DND-41 (cell line): Measurements from ENCODE around the gene SNCG.
"Not testable (repeated sequence)": the region's sequence is repeated elsewhere in the genome, so short reads cannot be mapped to it uniquely, and the experiment has no call there.

Experiments
- ATAC-seq: fragments of 200-7000 bp; cut with Tn5 transposase; 3 replicates; pipeline ENCODE4 v1.9.1; 2021; ENCODE audit warnings: low read depth; ENCODE audit not compliant: insufficient read depth
- DNase-seq: peaks from one replicate; pipeline ENCODE4 v3.0.0-alpha.2; 2020
- H2AFZ ChIP-seq: 2 replicates; pipeline ENCODE4 v1.6.0; 2012; ENCODE audit warnings: low read depth, low read length
- H3K27ac ChIP-seq: 2 replicates; pipeline ENCODE4 v1.5.1; 2012; ENCODE audit warnings: low read length, inconsistent platforms
- H3K27me3 ChIP-seq: fragments of 200-600 bp; sonication (generic); 2 replicates; pipeline ENCODE4 v1.6.0; 2012; ENCODE audit warnings: low read length, mild to moderate bottlenecking, inconsistent platforms; ENCODE audit not compliant: insufficient read depth, poor library complexity
- H3K36me3 ChIP-seq: 2 replicates; pipeline ENCODE4 v1.5.1; 2012; ENCODE audit warnings: low read length, inconsistent platforms; ENCODE audit not compliant: insufficient read depth
- H3K4me1 ChIP-seq: 2 replicates; pipeline ENCODE4 v1.5.1; 2012; ENCODE audit warnings: mild to moderate bottlenecking, low read length; ENCODE audit not compliant: insufficient read depth
- H3K4me2 ChIP-seq: 2 replicates; pipeline ENCODE4 v1.6.0; 2012; ENCODE audit warnings: mild to moderate bottlenecking, moderate library complexity, low read length, inconsistent platforms; ENCODE audit not compliant: insufficient read depth
- H3K4me3 ChIP-seq, 2 experiments: fragments of 200-600 bp in 1 of 2; shearing (Covaris generic) in 1 of 2; 2 replicates each; pipeline ENCODE4 v1.5.1; 2012 to 2016; ENCODE audit warnings: inconsistent platforms in 2 of 2, low read length in 2 of 2, mild to moderate bottlenecking in 2 of 2, low read depth in 1 of 2, moderate library complexity in 1 of 2
- H3K79me2 ChIP-seq: 2 replicates; pipeline ENCODE4 v1.6.0; 2012; ENCODE audit warnings: low read length, inconsistent platforms; ENCODE audit not compliant: insufficient read depth
- H3K9ac ChIP-seq: 2 replicates; pipeline ENCODE4 v1.6.0; 2012; ENCODE audit warnings: low read depth, mild to moderate bottlenecking, inconsistent platforms, low read length, moderate library complexity
- H3K9me3 ChIP-seq: 2 replicates; pipeline ENCODE4 v1.5.1; 2012; ENCODE audit warnings: low read length, moderate library complexity, mild to moderate bottlenecking, inconsistent platforms; ENCODE audit not compliant: insufficient read depth, severe bottlenecking
- H4K20me1 ChIP-seq: 2 replicates; pipeline ENCODE4 v1.6.0; 2012; ENCODE audit warnings: low read length; ENCODE audit not compliant: insufficient read depth
- EZH2 ChIP-seq: IDR thresholded peaks from 3 replicates; pipeline ENCODE4 v1.6.1; 2012; ENCODE audit warnings: borderline replicate concordance, low read depth, mild to moderate bottlenecking, moderate library complexity, low read length, inconsistent platforms; ENCODE audit not compliant: severe bottlenecking
- TF ChIP-seq, protein P1 (sequence below): IDR thresholded peaks from 2 replicates; pipeline ENCODE4 v1.5.1; 2012; ENCODE audit warnings: borderline replicate concordance, low read length, moderate library complexity, mild to moderate bottlenecking; ENCODE audit not compliant: poor library complexity, severe bottlenecking; ENCODE audit errors: extremely low read depth

The SNCG gene

DNA sequence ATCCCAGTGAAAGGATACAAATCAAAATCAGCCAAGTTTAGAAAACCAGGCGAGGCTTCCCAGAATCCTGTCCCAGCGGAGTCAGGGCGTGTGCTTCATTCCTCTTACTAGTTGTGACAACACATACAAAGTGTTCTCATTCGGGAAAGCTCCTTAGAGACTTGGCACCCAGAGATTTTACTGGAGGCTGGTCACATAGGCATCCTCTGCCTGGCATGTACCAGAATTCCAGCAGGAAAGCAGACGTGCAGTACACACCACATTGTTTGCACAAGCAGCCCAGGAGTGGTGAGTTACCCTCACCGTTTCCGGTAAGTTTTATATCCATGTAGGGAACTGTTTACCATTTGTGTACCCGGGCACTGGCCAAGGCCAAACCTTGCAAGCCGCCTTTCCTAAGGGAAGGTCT lies 35.8 kb upstream of the SNCG start:
- H3K4me3 ChIP-seq: no peak overlapping the region
- DNase-seq (no peak), ATAC-seq (no peak)
- no peak overlapping the region for H3K27ac ChIP-seq
- H3K36me3 ChIP-seq: peaks cover 32% of the 10 kb centered on the region
- H3K27me3 ChIP-seq: no peaks in the 10 kb centered on the region
- no peaks in the 10 kb centered on the region for H3K79me2 ChIP-seq
- no peak overlapping the region for H3K4me2 ChIP-seq
- no peaks in the 10 kb centered on the region; the same call in 1 of the 2 replicates for H4K20me1 ChIP-seq
- no peaks in the 10 kb centered on the region for H3K9me3 ChIP-seq
- H3K4me1 ChIP-seq: no peaks in the 10 kb centered on the region
- TF ChIP-seq EZH2: no peak
- TF ChIP-seq, protein P1, sequence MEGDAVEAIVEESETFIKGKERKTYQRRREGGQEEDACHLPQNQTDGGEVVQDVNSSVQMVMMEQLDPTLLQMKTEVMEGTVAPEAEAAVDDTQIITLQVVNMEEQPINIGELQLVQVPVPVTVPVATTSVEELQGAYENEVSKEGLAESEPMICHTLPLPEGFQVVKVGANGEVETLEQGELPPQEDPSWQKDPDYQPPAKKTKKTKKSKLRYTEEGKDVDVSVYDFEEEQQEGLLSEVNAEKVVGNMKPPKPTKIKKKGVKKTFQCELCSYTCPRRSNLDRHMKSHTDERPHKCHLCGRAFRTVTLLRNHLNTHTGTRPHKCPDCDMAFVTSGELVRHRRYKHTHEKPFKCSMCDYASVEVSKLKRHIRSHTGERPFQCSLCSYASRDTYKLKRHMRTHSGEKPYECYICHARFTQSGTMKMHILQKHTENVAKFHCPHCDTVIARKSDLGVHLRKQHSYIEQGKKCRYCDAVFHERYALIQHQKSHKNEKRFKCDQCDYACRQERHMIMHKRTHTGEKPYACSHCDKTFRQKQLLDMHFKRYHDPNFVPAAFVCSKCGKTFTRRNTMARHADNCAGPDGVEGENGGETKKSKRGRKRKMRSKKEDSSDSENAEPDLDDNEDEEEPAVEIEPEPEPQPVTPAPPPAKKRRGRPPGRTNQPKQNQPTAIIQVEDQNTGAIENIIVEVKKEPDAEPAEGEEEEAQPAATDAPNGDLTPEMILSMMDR: no peak
- no peak overlapping the region for H2AFZ ChIP-seq
- no peak overlapping the region for H3K9ac ChIP-seq

DNA sequence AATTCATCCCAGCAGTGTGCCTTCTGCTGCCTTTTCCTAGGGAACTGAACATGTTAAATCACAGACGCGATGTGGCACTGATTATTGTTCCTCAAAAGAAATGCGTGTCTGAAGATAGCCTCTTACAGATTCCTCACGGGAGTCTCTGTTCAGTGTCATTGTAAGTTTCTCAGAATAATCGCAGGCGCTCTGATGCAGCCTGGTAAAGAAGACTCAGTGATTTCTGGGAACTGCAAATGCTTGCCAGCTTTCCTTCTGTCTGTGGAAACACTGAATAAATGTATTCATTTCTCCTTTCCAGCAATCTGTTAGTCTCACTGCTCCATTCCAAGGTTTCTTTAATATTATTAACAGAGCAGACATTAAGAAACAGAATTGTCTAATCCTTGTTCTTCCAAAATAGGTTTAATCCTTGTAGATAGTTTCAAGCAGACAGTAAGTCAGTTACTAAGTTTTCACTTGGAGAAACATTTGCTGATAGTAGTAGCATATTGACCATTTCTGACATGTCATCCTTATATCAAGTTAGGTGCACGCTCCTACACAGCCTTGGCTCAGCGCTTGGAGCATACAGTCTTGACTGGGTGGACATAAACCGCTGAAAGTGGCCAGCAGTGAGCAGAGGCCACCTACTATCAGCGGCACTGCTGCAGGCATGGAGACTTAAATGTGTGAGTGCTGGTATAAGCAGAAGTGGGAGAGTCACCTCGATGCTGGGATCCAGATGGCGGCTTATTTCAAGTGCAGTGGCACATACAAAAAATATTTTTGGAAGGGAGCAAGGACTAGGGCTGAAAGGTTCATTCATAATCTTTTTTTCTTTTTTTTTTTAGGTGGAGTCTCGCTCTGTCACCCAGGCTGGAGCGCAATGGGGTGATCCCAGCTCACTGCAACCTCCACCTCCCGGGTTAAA lies 28.7 kb upstream of the SNCG start:
- no peak overlapping the region for H3K4me3 ChIP-seq
- no peaks in the 10 kb centered on the region for H3K36me3 ChIP-seq
- ATAC-seq: no peak
- no peak overlapping the region for H3K27ac ChIP-seq
- H3K9ac ChIP-seq: no peak overlapping the region
- DNase-seq: no peak
- no peaks in the 10 kb centered on the region for H4K20me1 ChIP-seq
- no peak overlapping the region for H2AFZ ChIP-seq
- H3K79me2 ChIP-seq: no peaks in the 10 kb centered on the region
- H3K9me3 ChIP-seq: no peaks in the 10 kb centered on the region
- TF ChIP-seq, protein P1: no peak
- no peak for TF ChIP-seq EZH2
- no peaks in the 10 kb centered on the region for H3K4me1 ChIP-seq
- H3K27me3 ChIP-seq: no peaks in the 10 kb centered on the region
- H3K4me2 ChIP-seq: no peak overlapping the region

DNA sequence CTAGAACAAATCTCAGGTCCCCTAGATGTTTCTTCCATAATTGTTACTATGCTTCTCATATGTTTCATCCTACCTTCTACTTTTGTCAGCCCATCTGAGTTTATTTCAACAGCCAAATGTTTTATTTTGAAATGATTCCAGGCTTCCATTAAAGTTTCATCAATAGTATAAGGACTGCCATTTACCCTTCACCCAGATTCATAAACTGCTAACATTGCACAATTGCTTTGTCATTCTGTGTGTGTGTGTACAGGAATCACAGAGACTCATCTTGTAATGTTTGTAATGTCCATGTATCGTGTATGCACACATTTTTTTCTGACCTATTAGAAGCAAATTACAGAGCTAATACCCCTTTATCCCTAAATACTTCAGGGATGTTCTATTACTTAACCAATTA lies 26.5 kb upstream of the SNCG start:
- no peaks in the 10 kb centered on the region for H3K36me3 ChIP-seq
- no peaks in the 10 kb centered on the region for H3K9me3 ChIP-seq
- no peaks in the 10 kb centered on the region for H3K27me3 ChIP-seq
- DNase-seq (no peak), ATAC-seq (no peak)
- no peak overlapping the region for H3K27ac ChIP-seq
- H3K4me3 ChIP-seq: no peak overlapping the region
- no peaks in the 10 kb centered on the region for H3K4me1 ChIP-seq
- H3K4me2 ChIP-seq: no peak overlapping the region
- no peaks in the 10 kb centered on the region for H4K20me1 ChIP-seq
- no peaks in the 10 kb centered on the region for H3K79me2 ChIP-seq
- H3K9ac ChIP-seq: no peak overlapping the region
- no peak for TF ChIP-seq EZH2
- H2AFZ ChIP-seq: no peak overlapping the region

DNA sequence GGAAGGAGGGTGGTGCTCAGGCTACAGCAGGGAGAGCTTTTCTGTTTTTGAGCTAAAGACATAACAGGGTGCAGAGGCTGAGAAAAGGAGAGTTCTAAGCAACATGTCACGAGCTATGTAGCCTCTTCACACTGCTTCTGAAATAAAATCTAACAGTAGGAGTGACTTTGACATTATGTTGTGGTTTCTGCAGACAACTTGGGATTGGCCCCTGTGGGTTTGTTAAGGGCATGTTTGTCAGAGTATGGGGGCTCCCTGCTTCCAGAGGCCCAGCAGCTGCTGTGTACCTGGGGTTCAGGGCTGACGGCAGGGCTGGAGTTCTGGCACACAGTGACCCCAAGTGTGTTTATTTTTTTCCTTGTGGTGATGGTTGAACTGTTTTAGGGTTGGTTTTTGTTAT lies 25.7 kb upstream of the SNCG start:
- peak; percentile 22; the same call in 1 of the 3 replicates for ATAC-seq

DNA sequence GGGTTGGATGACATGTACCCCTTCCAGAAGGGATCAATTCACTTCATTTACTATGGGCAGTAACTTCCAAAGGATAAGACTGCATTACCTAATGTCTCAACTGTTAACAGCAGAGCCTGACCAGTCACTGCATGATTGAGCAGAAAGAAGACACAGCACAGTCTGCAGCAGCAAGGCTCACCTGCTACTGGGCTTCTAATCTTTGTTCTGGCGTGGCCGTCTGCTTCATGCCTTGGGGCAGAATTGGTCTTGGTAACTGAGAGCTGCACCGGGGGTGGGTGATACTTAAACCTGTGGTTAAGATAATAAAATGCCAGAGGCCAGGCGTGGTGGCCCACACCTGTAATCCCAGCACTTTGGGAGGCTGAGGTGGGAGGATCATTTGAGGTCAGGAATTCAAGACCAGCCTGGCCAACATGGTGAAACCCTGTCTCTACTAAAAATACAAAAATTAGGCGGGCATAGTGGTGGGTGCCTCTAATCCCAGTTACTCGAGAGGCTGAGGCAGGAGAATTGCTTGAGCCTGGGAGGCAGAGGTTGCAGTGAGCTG lies 24.2 kb upstream of the SNCG start:
- not testable (repeated sequence) for H2AFZ ChIP-seq, H3K27me3 ChIP-seq, H3K27ac ChIP-seq, H3K79me2 ChIP-seq, H3K9ac ChIP-seq, ATAC-seq, H3K36me3 ChIP-seq, DNase-seq, H3K4me3 ChIP-seq, H3K4me2 ChIP-seq, H4K20me1 ChIP-seq, H3K9me3 ChIP-seq, H3K4me1 ChIP-seq

More for the DNA sequence above, 25.7 kb upstream of the SNCG start:
- no peak overlapping the region for H3K27ac ChIP-seq
- H2AFZ ChIP-seq: no peak overlapping the region
- no peak overlapping the region for H3K4me3 ChIP-seq
- H3K27me3 ChIP-seq: no peaks in the 10 kb centered on the region
- TF ChIP-seq EZH2: no peak
- TF ChIP-seq, protein P1: no peak
- no peaks in the 10 kb centered on the region for H3K4me1 ChIP-seq
- no peak overlapping the region for H3K9ac ChIP-seq
- no peaks in the 10 kb centered on the region for H4K20me1 ChIP-seq
- no peaks in the 10 kb centered on the region for H3K79me2 ChIP-seq
- no peak for DNase-seq
- H3K36me3 ChIP-seq: no peaks in the 10 kb centered on the region
- H3K4me2 ChIP-seq: no peak overlapping the region
- no peaks in the 10 kb centered on the region for H3K9me3 ChIP-seq
